Hematopoietic multipotent progenitor cell treated with erythropoietin and hydrocortisone succinate and interleukin-3 and kit ligand, for 6 days (in vitro differentiated cells): Measurements from ENCODE around the gene SUFU.
A peak's percentile ranks its signal among the peaks of the same experiment; 100 is the strongest.

Experiments used
- DNase-seq: peaks from one replicate; pipeline ENCODE4 v3.0.0-alpha.2; 2015

SUFU gene

GRCh38 chr10:102553771-102554170 is 50.0 kb downstream of the SUFU start:
- DNase-seq = no peak

- DNase-seq = no peak
Measured at GRCh38 chr10:102554531-102554930, 50.8 kb downstream of the SUFU start.

DNA sequence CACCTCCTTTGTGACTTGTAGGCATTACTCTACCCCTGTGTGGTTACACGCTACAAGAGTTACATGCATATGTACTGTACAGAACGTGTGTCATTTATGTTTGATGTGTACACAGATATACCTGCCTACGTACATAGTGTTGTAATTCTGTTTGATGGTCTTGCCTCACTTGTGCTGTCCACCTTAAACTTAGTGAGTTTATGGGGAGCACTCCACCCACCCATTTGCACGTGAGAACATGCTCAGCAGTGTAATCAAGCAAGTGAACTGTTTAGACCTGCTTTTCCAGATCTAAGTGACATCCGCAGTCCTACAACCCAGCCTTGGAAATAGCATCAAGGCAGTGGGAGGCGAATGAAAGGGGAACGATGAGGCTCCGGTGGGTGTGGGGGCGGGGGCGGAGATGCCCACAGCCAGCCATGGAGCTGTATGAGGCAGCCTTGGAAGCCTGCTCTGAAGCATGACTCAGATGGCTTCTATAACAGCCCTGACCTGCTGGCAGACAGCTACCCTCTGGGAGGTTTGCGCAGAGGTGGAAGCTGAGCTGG is 52.1 kb downstream of the SUFU start:
- no peak for DNase-seq

DNA sequence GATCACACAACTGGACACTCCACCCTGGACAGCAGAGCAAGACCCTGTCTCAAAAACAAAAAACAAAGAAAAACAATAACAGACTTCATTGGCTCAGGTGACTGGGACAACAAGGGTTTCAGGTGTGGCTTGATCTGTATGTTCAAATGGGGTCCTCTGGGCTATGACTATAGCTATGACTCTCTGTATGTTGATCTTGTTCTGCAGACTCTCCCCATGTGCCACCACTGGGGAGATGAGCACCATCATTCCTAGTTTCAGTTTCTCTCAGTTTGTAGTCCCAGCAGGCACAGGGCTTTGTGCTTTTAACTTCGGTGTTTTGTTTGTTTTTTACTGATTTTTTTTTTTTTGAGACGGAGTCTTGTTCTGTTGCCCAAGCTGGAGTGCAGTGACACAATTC is 53.8 kb downstream of the SUFU start:
- DNase-seq = no peak

- no peak for DNase-seq
Measured at GRCh38 chr10:102559764-102560163, 56.0 kb downstream of the SUFU start.

GRCh38 chr10:102564209-102564834 is 60.5 kb downstream of the SUFU start:
- DNase-seq = no peak

GRCh38 chr10:102565793-102566192 is 62.0 kb downstream of the SUFU start:
- no peak for DNase-seq

DNA sequence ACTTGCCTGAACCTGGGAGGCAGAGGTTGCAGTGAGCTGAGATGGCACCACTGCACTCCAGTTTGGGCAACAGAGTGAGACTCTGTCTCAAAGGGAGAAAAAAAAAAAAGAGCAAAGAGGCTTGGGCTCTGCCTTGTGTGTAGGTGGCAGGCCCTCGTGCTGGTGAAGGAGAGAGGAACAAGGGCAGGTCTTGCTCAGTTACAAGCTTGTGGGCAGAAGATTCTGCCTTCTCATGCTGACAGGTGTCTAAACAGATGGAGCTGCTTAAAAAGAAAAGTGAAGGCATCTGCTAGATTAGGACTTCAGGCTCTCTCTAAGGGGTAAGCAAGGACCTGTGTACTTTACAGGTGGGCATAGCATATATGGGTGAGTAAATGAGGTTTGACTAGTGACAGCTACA is 75.0 kb downstream of the SUFU start:
- DNase-seq = no peak

- no peak for DNase-seq
Measured at GRCh38 chr10:102579328-102579727, 75.6 kb downstream of the SUFU start.

- DNase-seq = no peak
Measured at GRCh38 chr10:102580230-102580629, 76.5 kb downstream of the SUFU start.

- no peak for DNase-seq
Measured at GRCh38 chr10:102581401-102581800, 77.6 kb downstream of the SUFU start.

DNA sequence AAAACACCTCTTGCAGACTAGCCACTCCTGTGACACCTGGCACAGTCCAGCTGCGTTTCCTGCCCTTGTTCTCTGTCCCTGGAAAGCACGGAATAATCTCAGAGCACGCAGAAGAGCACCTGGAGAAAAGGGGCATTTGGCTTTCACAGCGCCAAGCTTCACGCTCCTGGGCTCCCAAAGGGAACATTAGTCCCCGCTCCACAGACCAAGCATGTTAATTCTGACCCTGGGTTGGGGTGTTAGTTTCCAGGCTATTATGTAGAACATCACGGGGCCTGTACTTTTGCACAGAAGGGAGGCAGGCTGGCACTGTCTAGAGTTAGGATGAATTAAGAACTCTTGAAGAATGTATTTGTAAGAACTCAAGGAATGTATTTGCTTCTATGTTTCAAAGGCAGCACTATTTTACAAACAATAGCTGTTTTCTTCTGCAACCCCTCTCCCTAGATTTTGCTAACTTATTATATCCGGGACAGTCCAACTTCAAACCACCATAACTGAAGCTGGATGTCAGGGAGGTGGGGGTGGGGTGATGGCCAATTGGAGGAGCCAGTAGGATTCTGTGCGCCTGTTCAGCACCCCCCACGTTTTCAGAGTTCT is 78.3 kb downstream of the SUFU start:
- DNase-seq = no peak

DNA sequence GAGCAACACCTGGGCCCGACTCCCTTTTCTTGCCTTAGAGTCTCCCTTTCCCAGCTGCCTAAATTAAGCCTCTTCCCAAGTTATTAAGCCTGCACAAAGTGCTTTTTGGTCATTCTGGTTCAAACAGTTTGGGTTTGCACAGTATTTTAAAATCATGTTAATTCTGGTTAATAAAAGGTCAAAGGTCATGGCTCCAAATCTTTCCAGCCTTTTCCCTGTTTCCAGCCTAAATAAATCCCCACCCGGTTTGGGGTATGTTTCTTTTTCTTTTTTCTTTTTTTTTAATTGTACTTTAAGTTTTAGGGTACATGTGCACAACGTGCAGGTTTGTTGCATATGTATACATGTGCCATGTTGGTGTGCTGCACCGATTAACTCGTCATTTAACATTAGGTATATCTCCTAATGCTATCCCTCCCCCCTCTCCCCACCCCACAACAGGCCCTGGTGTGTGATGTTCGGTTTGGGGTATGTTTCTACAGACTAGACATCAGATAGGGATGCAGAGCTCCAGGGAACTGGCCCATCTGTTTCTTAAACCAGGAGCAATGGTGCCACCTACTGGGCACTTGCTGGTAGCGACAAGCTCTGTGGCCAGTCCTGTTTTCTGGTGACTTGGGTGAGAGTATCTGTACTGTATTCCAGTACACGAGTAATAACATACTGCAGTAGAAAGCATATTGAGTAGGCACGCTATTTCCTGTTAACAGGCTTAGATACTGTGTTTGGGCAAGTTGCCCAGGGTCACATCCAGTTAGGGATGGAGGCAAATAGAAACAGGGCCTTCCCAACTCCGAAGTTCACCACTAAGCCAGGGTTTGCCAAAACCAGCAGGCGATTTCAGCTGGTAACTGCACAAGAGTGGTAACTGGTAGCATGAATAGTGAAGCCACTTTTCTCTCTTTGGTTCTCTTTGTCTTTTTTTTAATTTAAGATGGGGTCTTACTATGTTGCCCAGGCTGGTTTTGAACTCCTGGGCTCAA is 80.0 kb downstream of the SUFU start:
- DNase-seq = peak; percentile 97

GRCh38 chr10:102585026-102585425 is 81.3 kb downstream of the SUFU start:
- DNase-seq = no peak

DNA sequence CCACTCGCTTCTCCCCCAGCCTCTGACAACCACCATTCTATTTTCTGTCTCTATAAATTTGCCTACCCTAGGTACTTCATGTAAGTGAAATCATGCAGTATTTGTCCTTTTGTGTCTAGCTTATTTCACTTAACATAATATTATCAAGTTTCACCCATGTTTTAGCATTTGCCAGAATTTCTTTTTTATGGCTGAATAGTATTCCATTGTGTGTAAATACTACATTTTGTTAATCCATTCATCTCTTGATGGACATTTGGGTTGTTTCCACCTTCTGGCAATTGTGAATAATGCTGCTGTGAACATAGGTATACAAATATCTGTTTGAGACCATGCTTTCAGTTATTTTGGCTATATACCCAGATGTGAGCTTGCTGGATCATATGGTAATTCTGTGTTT is 83.1 kb downstream of the SUFU start:
- no peak for DNase-seq

GRCh38 chr10:102588875-102589274 is 85.1 kb downstream of the SUFU start:
- DNase-seq = no peak

GRCh38 chr10:102593074-102593803 is 89.5 kb downstream of the SUFU start:
- no peak for DNase-seq

DNA sequence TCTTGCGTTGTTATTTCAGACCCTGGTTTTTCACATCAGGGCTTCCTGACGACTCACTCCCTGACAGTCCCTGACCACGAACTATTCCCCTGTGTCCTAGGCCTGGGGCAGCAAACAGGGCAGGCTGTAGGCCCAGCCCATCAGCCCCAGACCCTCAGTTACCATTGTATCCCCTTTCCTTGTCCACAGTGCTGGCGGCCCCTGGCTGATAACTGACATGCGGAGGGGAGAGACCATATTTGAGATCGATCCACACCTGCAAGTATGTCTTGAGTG is 90.0 kb downstream of the SUFU start:
- no peak for DNase-seq

GRCh38 chr10:102595293-102595692 is 91.5 kb downstream of the SUFU start:
- DNase-seq = no peak

DNA sequence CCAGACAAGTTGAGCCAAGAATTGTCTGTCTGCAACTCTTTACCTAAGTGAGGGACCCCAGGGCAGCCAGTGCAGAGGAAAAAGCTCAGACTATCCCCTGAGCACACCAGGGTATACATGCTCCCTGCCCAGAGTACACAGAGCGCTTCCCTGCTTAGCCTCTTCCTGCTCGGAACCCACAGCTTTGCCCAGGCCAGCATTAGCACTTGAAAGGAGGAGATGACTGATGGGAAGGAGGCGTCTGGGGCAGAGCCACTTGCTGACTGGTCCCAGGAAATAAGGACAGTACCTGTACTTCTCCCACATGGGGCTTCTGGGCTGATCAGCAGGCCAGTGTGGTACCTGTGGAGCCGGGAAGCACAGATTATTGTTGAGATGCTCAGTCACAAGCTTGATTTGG is 92.1 kb downstream of the SUFU start:
- no peak for DNase-seq

DNA sequence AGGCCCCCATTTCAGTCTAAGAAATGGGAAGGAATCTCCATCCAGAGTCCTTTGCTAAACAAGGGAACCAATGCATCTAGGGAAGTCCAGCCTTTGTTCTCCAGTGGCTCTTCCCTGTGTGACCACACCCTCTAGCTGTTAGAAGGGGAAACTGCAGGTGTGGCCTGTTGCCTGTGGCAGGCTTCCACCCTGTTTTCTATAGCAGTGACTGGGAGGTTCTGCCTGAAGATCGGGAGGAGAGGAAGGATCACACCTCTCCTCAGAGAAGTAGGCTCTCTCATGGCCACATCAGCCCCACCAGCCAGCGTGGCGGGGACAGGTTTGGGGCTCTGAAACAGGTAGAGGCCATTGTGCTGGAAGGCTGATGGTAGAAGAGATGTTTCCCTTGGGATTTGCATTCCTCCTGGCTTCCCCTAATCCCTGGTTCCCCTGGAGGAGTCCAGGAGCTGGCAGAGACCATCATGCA is 92.8 kb downstream of the SUFU start:
- peak; percentile 88 for DNase-seq

GRCh38 chr10:102597131-102597991 is 93.6 kb downstream of the SUFU start:
- DNase-seq = peak; percentile 51
